ENCODE results near the gene ATG2B. TPM values are rescaled to one million over a fixed set of nuclear protein-coding genes. Genes with fewer than 3 reads are reported as not detected.

ATG2B gene
- total RNA-seq, 1 donor from 2014 or later, result 11.9 TPM

DNA sequence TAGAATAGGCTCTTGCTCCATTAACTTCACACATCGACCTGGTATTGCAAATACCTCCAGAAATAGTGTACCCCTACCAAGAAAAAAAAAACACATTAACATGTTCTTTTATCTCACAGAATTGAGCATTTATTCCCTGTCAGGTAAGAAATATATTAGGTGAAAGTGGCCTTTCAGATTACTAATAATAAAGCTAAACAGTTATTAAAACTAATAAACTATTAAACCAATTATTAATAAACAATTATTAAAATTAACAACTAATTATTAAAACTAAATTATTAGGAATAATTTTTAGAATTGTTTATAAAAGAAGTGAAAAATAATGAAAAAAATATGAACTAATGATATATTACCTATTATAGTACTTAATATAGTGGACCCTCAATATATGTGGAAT is 21.6 kb upstream of the ATG2B start:
- no peak for DNase-seq (ENCODE audit: low spot score)
- Mint-ChIP-seq H3K36me3 (peaks cover 8% of the 10 kb centered on the region), H3K27me3 (ENCODE audit: insufficient read depth, low read depth) (no peaks in the 10 kb centered on the region), H3K4me3 (no peak overlapping the region), H3K27ac (no peak overlapping the region), H3K4me1 (no peaks in the 10 kb centered on the region), H3K9me3 (no peaks in the 10 kb centered on the region)
- H3K27ac ChIP-seq, result no peak overlapping the region
- H3K4me3 ChIP-seq, result no peak overlapping the region
- H2AFZ ChIP-seq (replicated peaks), result no peak overlapping the region
- H3K36me3 ChIP-seq, result peaks cover 10% of the 10 kb centered on the region
- no peak for TF ChIP-seq EZH2phosphoT487 (IDR thresholded peaks at IDR 0.05)
- no peak for TF ChIP-seq EZH2 (IDR thresholded peaks at IDR 0.05)
- TF ChIP-seq, protein P1, sequence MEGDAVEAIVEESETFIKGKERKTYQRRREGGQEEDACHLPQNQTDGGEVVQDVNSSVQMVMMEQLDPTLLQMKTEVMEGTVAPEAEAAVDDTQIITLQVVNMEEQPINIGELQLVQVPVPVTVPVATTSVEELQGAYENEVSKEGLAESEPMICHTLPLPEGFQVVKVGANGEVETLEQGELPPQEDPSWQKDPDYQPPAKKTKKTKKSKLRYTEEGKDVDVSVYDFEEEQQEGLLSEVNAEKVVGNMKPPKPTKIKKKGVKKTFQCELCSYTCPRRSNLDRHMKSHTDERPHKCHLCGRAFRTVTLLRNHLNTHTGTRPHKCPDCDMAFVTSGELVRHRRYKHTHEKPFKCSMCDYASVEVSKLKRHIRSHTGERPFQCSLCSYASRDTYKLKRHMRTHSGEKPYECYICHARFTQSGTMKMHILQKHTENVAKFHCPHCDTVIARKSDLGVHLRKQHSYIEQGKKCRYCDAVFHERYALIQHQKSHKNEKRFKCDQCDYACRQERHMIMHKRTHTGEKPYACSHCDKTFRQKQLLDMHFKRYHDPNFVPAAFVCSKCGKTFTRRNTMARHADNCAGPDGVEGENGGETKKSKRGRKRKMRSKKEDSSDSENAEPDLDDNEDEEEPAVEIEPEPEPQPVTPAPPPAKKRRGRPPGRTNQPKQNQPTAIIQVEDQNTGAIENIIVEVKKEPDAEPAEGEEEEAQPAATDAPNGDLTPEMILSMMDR (IDR thresholded peaks at IDR 0.05), result no peak
- H3K9me3 ChIP-seq (ENCODE audit: low read depth), result no peaks in the 10 kb centered on the region
- peaks cover 7% of the 10 kb centered on the region for H3K27me3 ChIP-seq
- H3K4me1 ChIP-seq, result no peaks in the 10 kb centered on the region
- peaks cover 12% of the 10 kb centered on the region for H3K79me2 ChIP-seq (ENCODE audit: low read depth)
- H4K20me1 ChIP-seq (ENCODE audit: low read depth), result no peaks in the 10 kb centered on the region
- no peak overlapping the region for H3K4me2 ChIP-seq
- H3F3A ChIP-seq (ENCODE audit: low read depth), result peaks cover 2% of the 10 kb centered on the region
- H3K9ac ChIP-seq, result no peak overlapping the region

- Mint-ChIP-seq H3K4me3 (no peak overlapping the region), H3K4me1 (no peaks in the 10 kb centered on the region), H3K27ac (no peak overlapping the region), H3K36me3 (peaks cover 8% of the 10 kb centered on the region), H3K27me3 (ENCODE audit: insufficient read depth, low read depth) (no peaks in the 10 kb centered on the region), H3K9me3 (no peaks in the 10 kb centered on the region)
- H3K27ac ChIP-seq, result no peak overlapping the region
- no peak overlapping the region for H3K4me3 ChIP-seq
- H2AFZ ChIP-seq (replicated peaks), result no peak overlapping the region
- H3K27me3 ChIP-seq, result peaks cover under 1% of the 10 kb centered on the region
- H3K36me3 ChIP-seq, result peaks cover 10% of the 10 kb centered on the region
- peaks cover 2% of the 10 kb centered on the region for H3F3A ChIP-seq (ENCODE audit: low read depth)
- peaks cover 5% of the 10 kb centered on the region for H4K20me1 ChIP-seq (ENCODE audit: low read depth)
- TF ChIP-seq, protein P1 (IDR thresholded peaks at IDR 0.05), result no peak
- TF ChIP-seq EZH2phosphoT487 (IDR thresholded peaks at IDR 0.05), result no peak
- TF ChIP-seq EZH2 (IDR thresholded peaks at IDR 0.05), result no peak
- no peaks in the 10 kb centered on the region for H3K4me1 ChIP-seq
- H3K4me2 ChIP-seq, result no peak overlapping the region
- no peak overlapping the region for H3K9ac ChIP-seq
- H3K79me2 ChIP-seq (ENCODE audit: low read depth), result peaks cover 19% of the 10 kb centered on the region
- no peaks in the 10 kb centered on the region for H3K9me3 ChIP-seq (ENCODE audit: low read depth)
- no peak for DNase-seq (ENCODE audit: low spot score)
These were observed 20.9 kb upstream of the ATG2B start for GRCh38 chr14:96384053-96384452.

DNA sequence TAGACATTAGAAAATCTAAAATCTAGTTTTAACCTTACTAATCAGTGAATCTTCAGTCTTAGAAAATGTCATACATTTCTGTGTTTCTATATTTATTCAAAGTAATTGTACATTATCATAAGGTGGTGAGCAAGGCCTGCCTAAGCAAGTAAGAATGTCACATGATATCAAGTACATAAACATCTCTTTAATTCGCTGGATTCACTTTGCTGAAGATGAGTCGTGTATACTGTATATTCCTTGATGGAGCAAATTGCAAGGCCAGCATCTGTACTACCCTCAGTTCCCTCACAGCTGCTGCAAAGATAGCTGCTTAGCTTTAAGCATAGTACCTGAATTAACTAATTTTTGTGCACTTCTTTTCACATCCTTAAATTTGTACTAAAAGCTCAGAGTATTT is 20.3 kb upstream of the ATG2B start:
- Histone ChIP-seq H2AFZ (replicated peaks) (no peak overlapping the region), H3K4me3 (no peak overlapping the region), H3K79me2 (ENCODE audit: low read depth) (peaks cover 19% of the 10 kb centered on the region), H3K9ac (no peak overlapping the region), H3K4me2 (no peak overlapping the region), H3K9me3 (ENCODE audit: low read depth) (no peaks in the 10 kb centered on the region), H3K27ac (no peak overlapping the region), H3K4me1 (no peaks in the 10 kb centered on the region), H3F3A (ENCODE audit: low read depth) (peaks cover 2% of the 10 kb centered on the region), H3K27me3 (no peaks in the 10 kb centered on the region), H4K20me1 (ENCODE audit: low read depth) (peaks cover 10% of the 10 kb centered on the region), H3K36me3 (peaks cover 10% of the 10 kb centered on the region)
- Mint-ChIP-seq H3K4me3 (no peak overlapping the region), H3K36me3 (peaks cover 8% of the 10 kb centered on the region), H3K4me1 (no peaks in the 10 kb centered on the region), H3K27me3 (ENCODE audit: insufficient read depth, low read depth) (no peaks in the 10 kb centered on the region), H3K9me3 (no peaks in the 10 kb centered on the region), H3K27ac (no peak overlapping the region)
- DNase-seq (ENCODE audit: low spot score), result no peak
- TF ChIP-seq EZH2 (IDR thresholded peaks at IDR 0.05) (no peak), EZH2phosphoT487 (IDR thresholded peaks at IDR 0.05) (no peak)
- TF ChIP-seq, protein P1 (IDR thresholded peaks at IDR 0.05), result no peak

Measured in neural progenitor cell (in vitro differentiated cells).